Tibial nerve (tissue), 3 donors: ENCODE measurements around the gene PYROXD2.

Experiments used
- CTCF ChIP-seq, 5 experiments: fragments of 200-600 bp in 3 of 5; fragments of 450-650 bp in 2 of 5; sonication (generic) in 3 of 5; IDR thresholded peaks; one replicate each; pipeline ENCODE4 v1.5.1; 2016 to 2019; ENCODE audit warnings: antibody characterized with exemption in 5 of 5, mild to moderate bottlenecking in 3 of 5, moderate library complexity in 2 of 5
- POLR2A ChIP-seq, 2 donors: fragments of 450-650 bp; IDR thresholded peaks; one replicate each; pipeline ENCODE4 v1.6.1; 2017; ENCODE audit warnings: antibody characterized with exemption in 2 of 2, mild to moderate bottlenecking in 2 of 2, moderate library complexity in 2 of 2

DNA sequence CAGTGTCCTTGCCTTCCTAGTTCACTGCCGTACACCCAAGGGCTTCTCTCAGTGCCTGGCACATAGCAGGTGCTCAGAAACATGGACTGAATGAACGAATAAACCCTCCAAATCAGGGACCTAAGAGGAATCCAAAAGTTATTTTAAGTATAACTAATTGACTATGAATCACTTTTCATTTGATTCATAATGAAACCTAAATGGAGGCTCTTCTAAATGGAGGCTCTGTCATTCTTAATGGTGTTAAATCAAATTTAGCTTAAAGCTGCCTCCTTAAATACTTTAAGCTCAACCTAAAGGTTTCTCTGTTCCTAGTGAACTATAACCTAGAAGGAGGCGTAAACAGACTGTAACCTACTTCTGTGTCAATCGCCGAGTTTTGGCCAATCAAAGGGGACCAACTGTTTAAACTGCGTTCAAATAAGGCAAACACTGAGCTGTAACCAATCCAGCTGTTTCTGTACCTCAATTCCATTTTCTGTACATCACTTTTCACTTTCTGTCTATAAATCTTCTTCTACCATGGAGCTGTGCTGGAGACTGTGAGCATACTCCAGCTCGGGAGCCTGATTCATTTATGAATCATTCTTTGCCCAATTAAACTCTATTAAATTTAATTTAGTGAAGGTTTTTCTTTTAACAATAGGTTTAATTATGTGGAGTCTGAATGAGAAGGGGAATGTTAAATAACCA, 11.0 kb downstream of the PYROXD2 start:
- no peak for TF ChIP-seq CTCF (IDR thresholded peaks at IDR 0.05)
- TF ChIP-seq POLR2A (IDR thresholded peaks at IDR 0.05) = no peak
